ENCODE data around the gene SH3GL1.

Gene SH3GL1

GRCh38 chr19:4376028-4376670, 24.2 kb downstream of the SH3GL1 start:
- no peak for ATAC-seq
- TF ChIP-seq OSR1 (CRISPR knock-in tag; IDR thresholded peaks at IDR 0.05), result no peak
- TF ChIP-seq CSDC2 (CRISPR knock-in tag; IDR thresholded peaks at IDR 0.05), result no peak
- TF ChIP-seq ZFP30 (CRISPR knock-in tag; IDR thresholded peaks at IDR 0.05), result no peak
- TF ChIP-seq TCF4 (CRISPR knock-in tag; IDR thresholded peaks at IDR 0.05; ENCODE audit: borderline replicate concordance), result no peak
- no peak for TF ChIP-seq ISL1 (CRISPR knock-in tag; IDR thresholded peaks at IDR 0.05)
- no peak for TF ChIP-seq TOX (CRISPR knock-in tag; IDR thresholded peaks at IDR 0.05; ENCODE audit: borderline replicate concordance)
- no peak for TF ChIP-seq ZFP3 (CRISPR knock-in tag; IDR thresholded peaks at IDR 0.05)
- TF ChIP-seq GLIS3 (CRISPR knock-in tag; IDR thresholded peaks at IDR 0.05), result no peak
- no peak for TF ChIP-seq ZNF8 (CRISPR knock-in tag; IDR thresholded peaks at IDR 0.05)
- TF ChIP-seq ZC3H10 (CRISPR knock-in tag; IDR thresholded peaks at IDR 0.05), result no peak
- no peak for TF ChIP-seq RARB (CRISPR knock-in tag; IDR thresholded peaks at IDR 0.05)
- TF ChIP-seq ZNF565 (CRISPR knock-in tag; conservative IDR thresholded peaks at IDR 0.05; ENCODE audit: low read depth), result no peak
- TF ChIP-seq SNAI2 (CRISPR knock-in tag; IDR thresholded peaks at IDR 0.05), result no peak
- TF ChIP-seq ESRRG (CRISPR knock-in tag; IDR thresholded peaks at IDR 0.05), result no peak
- TF ChIP-seq ZNF70 (CRISPR knock-in tag; IDR thresholded peaks at IDR 0.05), result no peak
- TF ChIP-seq TSHZ2 (CRISPR knock-in tag; IDR thresholded peaks at IDR 0.05), result no peak
- TF ChIP-seq CSRNP3 (CRISPR knock-in tag; IDR thresholded peaks at IDR 0.05), result no peak
- no peak for TF ChIP-seq PPARA (CRISPR knock-in tag; IDR thresholded peaks at IDR 0.05; ENCODE audit: borderline replicate concordance)
- TF ChIP-seq PATZ1 (CRISPR knock-in tag; IDR thresholded peaks at IDR 0.05; ENCODE audit: borderline replicate concordance), result no peak
- no peak for TF ChIP-seq ARNTL (CRISPR knock-in tag; IDR thresholded peaks at IDR 0.05; ENCODE audit: borderline replicate concordance, low read depth)

- TF ChIP-seq ISL1 (CRISPR knock-in tag; IDR thresholded peaks at IDR 0.05), result no peak
- no peak for TF ChIP-seq SNAI2 (CRISPR knock-in tag; IDR thresholded peaks at IDR 0.05)
- no peak for TF ChIP-seq ZNF8 (CRISPR knock-in tag; IDR thresholded peaks at IDR 0.05)
- TF ChIP-seq OSR1 (CRISPR knock-in tag; IDR thresholded peaks at IDR 0.05), result no peak
- TF ChIP-seq TOX (CRISPR knock-in tag; IDR thresholded peaks at IDR 0.05; ENCODE audit: borderline replicate concordance), result no peak
- TF ChIP-seq ZNF565 (CRISPR knock-in tag; conservative IDR thresholded peaks at IDR 0.05; ENCODE audit: low read depth), result no peak
- no peak for TF ChIP-seq CREB5 (CRISPR knock-in tag; IDR thresholded peaks at IDR 0.05; ENCODE audit: low read depth)
- TF ChIP-seq ZC3H10 (CRISPR knock-in tag; IDR thresholded peaks at IDR 0.05), result no peak
- no peak for TF ChIP-seq ESRRG (CRISPR knock-in tag; IDR thresholded peaks at IDR 0.05)
- TF ChIP-seq TCF4 (CRISPR knock-in tag; IDR thresholded peaks at IDR 0.05; ENCODE audit: borderline replicate concordance), result no peak
- TF ChIP-seq POU6F1 (CRISPR knock-in tag; IDR thresholded peaks at IDR 0.05; ENCODE audit: borderline replicate concordance, low read depth), result no peak
- no peak for TF ChIP-seq ARNTL (CRISPR knock-in tag; IDR thresholded peaks at IDR 0.05; ENCODE audit: borderline replicate concordance, low read depth)
- no peak for TF ChIP-seq TSHZ2 (CRISPR knock-in tag; IDR thresholded peaks at IDR 0.05)
- no peak for TF ChIP-seq GLIS3 (CRISPR knock-in tag; IDR thresholded peaks at IDR 0.05)
- no peak for TF ChIP-seq RARB (CRISPR knock-in tag; IDR thresholded peaks at IDR 0.05)
- ATAC-seq, result peak; percentile 65
Observed at GRCh38 chr19:4375164-4376027, 25.0 kb downstream of the SH3GL1 start.

All from SK-N-SH treated with all-trans-retinoic acid at 6 μM for 48 hours (cell line).